Right lobe of liver (tissue), 6 donors: ENCODE results near the gene SNAPC1. TPM values are rescaled to one million over a fixed set of nuclear protein-coding genes. Genes with fewer than 3 reads are reported as not detected.

Experiments used
- ATAC-seq, 4 donors: fragments of 200-7000 bp; cut with Tn5 transposase; one replicate each; pipeline ENCODE4 v1.9.1; 2020; ENCODE audit warnings: mild to moderate bottlenecking in 4 of 4, moderate library complexity in 4 of 4
- DNase-seq, 3 donors: peaks; one replicate each; pipeline ENCODE4 v3.0.0-alpha.2; 2020
- H3K27ac ChIP-seq, 3 donors: fragments of 200-600 bp; one replicate each; pipeline ENCODE4 v1.8.0; 2022
- H3K27me3 ChIP-seq, 2 donors: fragments of 200-600 bp; one replicate each; pipeline ENCODE4 v1.8.0; 2022
- H3K36me3 ChIP-seq, 4 donors: fragments of 200-600 bp; sonication (generic) in 1 of 4; one replicate each; pipeline versions ENCODE4 v1.5.1 to v1.8.0; 2017 to 2022; ENCODE audit warnings: control low read depth in 1 of 4
- H3K4me1 ChIP-seq, 4 donors: fragments of 200-600 bp; sonication (generic) in 1 of 4; one replicate each; pipeline versions ENCODE4 v1.5.1 to v1.8.0; 2017 to 2022; ENCODE audit warnings: control low read depth in 1 of 4
- H3K4me3 ChIP-seq, 3 donors: fragments of 200-600 bp; one replicate each; pipeline ENCODE4 v1.8.0; 2022
- H3K9me3 ChIP-seq, 4 donors: fragments of 200-600 bp; sonication (generic) in 1 of 4; one replicate each; pipeline versions ENCODE4 v1.5.1 to v1.8.0; 2017 to 2022; ENCODE audit warnings: control low read depth in 1 of 4
- POLR2A ChIP-seq: fragments of 450-650 bp; IDR thresholded peaks from one replicate; pipeline ENCODE4 v1.6.1; 2017; ENCODE audit warnings: antibody characterized with exemption, mild to moderate bottlenecking
- WGBS: methylation state at CpG from one replicate; pipeline ENCODE4 v1.1.6; 2018; ENCODE audit warnings: low coverage, low lambda C conversion rate; ENCODE audit not compliant: insufficient coverage; ENCODE audit errors: missing lambda C conversion rate; 5-methylcytosine and 5-hydroxymethylcytosine counted together
- intact Hi-C, 2 donors: fragments of 100-400 bp; cut with DNase I; formaldehyde crosslinking; loops; one replicate each; pipeline versions ENCODE4 v1.11.2 to v1.14.1; 2022
- total RNA-seq, 6 experiments: library from RNA; depleted of rRNA in 2 of 6; stranded (reverse); fragments of >200 nt in 2 of 6; fragmentation: NEBNext Ultra II Directional in 3 of 6; extraction: Animal tissue kit (Norgen Biotek cat#: 25700) in 3 of 6; gene quantifications; one replicate each; pipeline versions ENCODE4 v1.1.0 to v1.2.4, GENCODE V29; 2016 to 2023
- TF ChIP-seq, protein P1 (sequence below), 4 donors: fragments of 200-600 bp in 3 of 4; fragments of 450-650 bp in 1 of 4; IDR thresholded peaks; one replicate each; pipeline versions ENCODE4 v1.5.1 to v1.8.0; 2016 to 2022; ENCODE audit warnings: antibody characterized with exemption in 4 of 4, mild to moderate bottlenecking in 2 of 4
- donor health status: DM: no; HTN: yes; CAD: no.
- donor health status: DM: no; HTN: no; CAD: no.
- donor health status: DM: no; HTN: no; CAD: no.
- donor health status: DM: no; HTN: yes; CAD: no.
- donor health status: DM: no; HTN: yes; CAD: no.

The SNAPC1 gene
- total RNA-seq, 6 experiments from 2014 or later, result 0.88 to 2.0 (median 1.8) TPM

DNA sequence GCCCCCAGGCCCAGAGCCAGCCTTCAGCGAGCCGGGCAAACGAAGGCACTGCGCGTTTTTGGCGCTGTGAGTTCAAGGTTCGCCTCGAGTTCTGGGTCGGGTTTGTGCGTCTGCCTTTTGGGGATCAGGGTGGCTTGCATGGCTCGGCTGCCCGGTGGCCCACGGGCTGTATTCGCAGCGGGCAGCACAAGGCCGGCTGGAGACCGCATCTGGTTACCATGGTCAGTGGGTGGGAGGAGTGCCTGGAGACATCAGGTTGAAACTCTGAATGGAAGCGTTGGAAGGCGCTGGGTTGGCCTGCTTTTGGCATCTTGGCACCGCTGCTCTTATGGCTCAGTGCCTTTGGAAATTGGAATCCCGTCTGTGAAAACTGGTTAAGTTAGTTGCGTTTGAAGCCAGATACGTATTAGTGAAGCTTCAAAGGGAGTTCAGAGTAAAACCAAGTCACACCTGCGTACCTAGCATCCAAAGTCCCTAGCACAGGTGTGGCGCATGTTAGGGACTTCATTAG lies 50.9 kb downstream of the SNAPC1 start:
- 17% methylated on average over 18 of the region's 25 CpGs for WGBS
- peak overlapping the region; percentile 9 to 39 (median 12) for H3K4me3 ChIP-seq
- peak in 1 of 4 donors; percentile 10 for ATAC-seq

DNA sequence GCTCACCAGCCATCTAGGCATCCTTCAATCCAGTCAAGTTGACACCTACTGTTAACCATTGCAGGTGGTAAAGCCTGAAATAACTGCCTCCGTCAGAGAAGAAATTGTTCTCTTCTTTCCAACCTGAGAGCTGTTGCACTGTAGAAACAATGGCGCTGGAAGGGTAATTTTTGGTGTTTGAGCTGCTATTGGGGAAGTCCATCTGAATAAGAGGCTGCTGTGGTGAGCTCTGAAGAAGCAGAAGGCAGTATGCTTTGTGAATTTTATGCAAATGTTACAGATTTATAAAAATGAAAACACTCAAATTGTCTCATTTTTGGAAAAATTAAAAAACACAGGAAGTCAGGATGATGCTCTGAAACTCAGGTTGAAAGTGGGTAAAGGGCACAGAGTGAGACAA lies 60.2 kb downstream of the SNAPC1 start:
- H3K9me3 ChIP-seq, result no peaks in the 10 kb centered on the region
- intact Hi-C loops, result no loop called here
- H3K4me3 ChIP-seq, result no peak overlapping the region
- no peak for TF ChIP-seq POLR2A
- TF ChIP-seq, protein P1, sequence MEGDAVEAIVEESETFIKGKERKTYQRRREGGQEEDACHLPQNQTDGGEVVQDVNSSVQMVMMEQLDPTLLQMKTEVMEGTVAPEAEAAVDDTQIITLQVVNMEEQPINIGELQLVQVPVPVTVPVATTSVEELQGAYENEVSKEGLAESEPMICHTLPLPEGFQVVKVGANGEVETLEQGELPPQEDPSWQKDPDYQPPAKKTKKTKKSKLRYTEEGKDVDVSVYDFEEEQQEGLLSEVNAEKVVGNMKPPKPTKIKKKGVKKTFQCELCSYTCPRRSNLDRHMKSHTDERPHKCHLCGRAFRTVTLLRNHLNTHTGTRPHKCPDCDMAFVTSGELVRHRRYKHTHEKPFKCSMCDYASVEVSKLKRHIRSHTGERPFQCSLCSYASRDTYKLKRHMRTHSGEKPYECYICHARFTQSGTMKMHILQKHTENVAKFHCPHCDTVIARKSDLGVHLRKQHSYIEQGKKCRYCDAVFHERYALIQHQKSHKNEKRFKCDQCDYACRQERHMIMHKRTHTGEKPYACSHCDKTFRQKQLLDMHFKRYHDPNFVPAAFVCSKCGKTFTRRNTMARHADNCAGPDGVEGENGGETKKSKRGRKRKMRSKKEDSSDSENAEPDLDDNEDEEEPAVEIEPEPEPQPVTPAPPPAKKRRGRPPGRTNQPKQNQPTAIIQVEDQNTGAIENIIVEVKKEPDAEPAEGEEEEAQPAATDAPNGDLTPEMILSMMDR (IDR thresholded peaks at IDR 0.05), result no peak
- 55% methylated on average over 2 of the region's 2 CpGs for WGBS
- DNase-seq (no peak), ATAC-seq (no peak)
- no peaks in the 10 kb centered on the region for H3K4me1 ChIP-seq
- no peaks in the 10 kb centered on the region for H3K27me3 ChIP-seq
- no peak overlapping the region for H3K27ac ChIP-seq
- no peaks in the 10 kb centered on the region for H3K36me3 ChIP-seq

More for the DNA sequence above, 50.9 kb downstream of the SNAPC1 start:
- H3K27me3 ChIP-seq, result peaks cover 0 to 3% of the 10 kb centered on the region in 2 donors
- TF ChIP-seq POLR2A, result no peak
- TF ChIP-seq, protein P1 (IDR thresholded peaks at IDR 0.05), result no peak
- no peaks in the 10 kb centered on the region for H3K36me3 ChIP-seq
- no peaks in the 10 kb centered on the region for H3K9me3 ChIP-seq
- DNase-seq, result no peak
- H3K27ac ChIP-seq, result no peak overlapping the region
- H3K4me1 ChIP-seq, result peaks cover 0 to 6% (median 0%) of the 10 kb centered on the region in 4 donors
- intact Hi-C loops, result no loop called here

DNA sequence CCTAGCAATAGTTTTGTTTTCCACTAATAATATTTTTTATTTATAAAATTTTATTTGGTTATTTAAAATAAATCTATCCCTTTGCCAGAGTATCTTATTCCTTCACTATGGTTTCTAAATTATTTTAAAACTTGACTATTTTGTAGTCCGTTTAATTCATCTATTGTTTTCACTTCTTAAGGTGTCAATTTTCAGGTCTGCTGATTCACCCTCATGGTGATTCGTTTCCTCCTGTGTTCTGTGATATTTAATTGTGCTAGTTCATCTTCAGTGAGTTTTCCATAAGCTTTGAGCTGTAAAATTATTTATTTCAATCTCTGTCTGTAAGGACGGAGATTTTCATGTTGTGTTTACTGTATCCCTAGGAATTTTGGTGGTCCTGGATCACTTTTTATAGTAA lies 70.6 kb downstream of the SNAPC1 start:
- DNase-seq (no peak), ATAC-seq (no peak)
- no peak for TF ChIP-seq POLR2A
- TF ChIP-seq, protein P1 (IDR thresholded peaks at IDR 0.05), result no peak
- Histone ChIP-seq H3K4me1 (no peaks in the 10 kb centered on the region), H3K27ac (no peak overlapping the region), H3K9me3 (no peaks in the 10 kb centered on the region), H3K36me3 (no peaks in the 10 kb centered on the region), H3K4me3 (no peak overlapping the region), H3K27me3 (no peaks in the 10 kb centered on the region)
- intact Hi-C loops, result no loop called here
- WGBS, result 52% methylated on average over 3 of the region's 3 CpGs

DNA sequence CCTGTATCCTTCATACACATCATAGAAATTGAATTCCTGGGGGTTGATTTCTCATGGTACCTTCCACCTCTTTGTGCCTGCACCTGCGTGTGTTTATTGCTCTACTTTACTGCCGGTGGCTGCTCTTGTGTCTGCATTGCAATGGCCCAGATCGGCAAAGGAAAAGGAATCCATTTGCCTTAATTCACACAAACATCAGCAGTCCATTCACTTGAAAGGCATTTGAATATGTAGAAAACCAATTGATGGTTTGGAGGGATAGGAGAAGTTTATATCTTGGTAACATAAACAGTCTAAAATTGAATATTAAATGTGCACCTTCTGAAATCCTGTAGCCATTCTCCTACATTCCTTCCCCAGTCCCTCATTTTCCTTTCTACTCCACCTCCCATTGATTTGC lies 74.0 kb downstream of the SNAPC1 start:
- H3K9me3 ChIP-seq, result no peaks in the 10 kb centered on the region
- ATAC-seq, result no peak
- no peak overlapping the region for H3K4me3 ChIP-seq
- DNase-seq, result no peak
- TF ChIP-seq POLR2A, result no peak
- TF ChIP-seq, protein P1 (IDR thresholded peaks at IDR 0.05), result no peak
- whole genome bisulfite sequencing, result 47% methylated on average over 2 of the region's 3 CpGs
- no peaks in the 10 kb centered on the region for H3K27me3 ChIP-seq
- H3K36me3 ChIP-seq, result no peaks in the 10 kb centered on the region
- intact Hi-C loops, result loop anchor here (5.0 kb wide), 2 partner anchors 374 to 379 kb away; no protein-coding TSS in a partner anchor
- no peaks in the 10 kb centered on the region for H3K4me1 ChIP-seq
- no peak overlapping the region for H3K27ac ChIP-seq
